H1 (cell line): ENCODE data around the gene RSF1. TPM values are rescaled to one million over a fixed set of nuclear protein-coding genes. Genes with fewer than 3 reads are reported as not detected.

ENCODE experiments used
- CTCF ChIA-PET: fragments of 300-600 bp; sonication (Branson Sonifier 250); formaldehyde crosslinking; loops from one replicate; lab custom pipeline; 2021; ENCODE audit not compliant: partially characterized antibody; lab: Charles Lee
- POLR2A ChIA-PET: fragments of 300-600 bp; sonication (Branson Sonifier 250); formaldehyde crosslinking; loops from one replicate; lab custom pipeline; 2021; ENCODE audit warnings: inconsistent platforms; ENCODE audit not compliant: partially characterized antibody; lab: Charles Lee
- DNase-seq, 2 experiments: peaks; one replicate each; pipeline versions ENCODE4 v3.0.0 to v3.0.0-alpha.2; 2010 to 2022; ENCODE audit warnings: low spot score in 2 of 2, low read depth in 1 of 2, mixed read lengths in 1 of 2
- FAIRE-seq: peaks from 2 replicates; lab custom pipeline; 2011; peaks lifted over from hg19 to GRCh38; lab: Jason Lieb, UNC
- H2AFZ ChIP-seq: 2 replicates; pipeline ENCODE4 v1.8.1; 2012; ENCODE audit warnings: low read length, inconsistent platforms
- H2AK5ac ChIP-seq: 2 replicates; pipeline ENCODE4 v1.6.1; 2013; ENCODE audit warnings: low read depth, low read length
- H2BK120ac ChIP-seq: replicated peaks from 2 replicates; pipeline ENCODE3; 2013; ENCODE audit warnings: low read depth, low read length, inconsistent platforms
- H2BK12ac ChIP-seq: 2 replicates; pipeline ENCODE4 v1.6.1; 2013; ENCODE audit warnings: low read depth, low read length
- H2BK15ac ChIP-seq: 2 replicates; pipeline ENCODE4 v1.6.1; 2013; ENCODE audit warnings: low read length
- H2BK20ac ChIP-seq: 2 replicates; pipeline ENCODE4 v1.6.1; 2013; ENCODE audit warnings: low read length
- H2BK5ac ChIP-seq: 2 replicates; pipeline ENCODE4 v1.6.1; 2013; ENCODE audit warnings: low read depth, low read length
- H3K14ac ChIP-seq: 2 replicates; pipeline ENCODE4 v1.6.1; 2013; ENCODE audit warnings: inconsistent platforms; ENCODE audit not compliant: insufficient read length
- H3K18ac ChIP-seq: 2 replicates; pipeline ENCODE4 v1.6.1; 2013; ENCODE audit warnings: low read length; ENCODE audit errors: extremely low read depth
- H3K23ac ChIP-seq: 2 replicates; pipeline ENCODE4 v1.6.1; 2013; ENCODE audit warnings: inconsistent platforms; ENCODE audit not compliant: insufficient read length
- H3K23me2 ChIP-seq: 2 replicates; pipeline ENCODE4 v1.6.1; 2013; ENCODE audit warnings: low read depth, low read length
- H3K27ac ChIP-seq: 2 replicates; pipeline ENCODE4 v1.6.1; 2011; ENCODE audit warnings: low read depth, low read length, inconsistent platforms
- H3K27me3 ChIP-seq, 4 experiments: replicated peaks in 1 of 4; 1 replicate in 1 of 4; 2 replicates in 3 of 4; pipeline versions ENCODE4 v1.6.1 to v1.8.1; 2011 to 2013; ENCODE audit warnings: low read length in 3 of 4, mild to moderate bottlenecking in 3 of 4, inconsistent platforms in 2 of 4, mixed read lengths in 2 of 4, moderate library complexity in 1 of 4; ENCODE audit not compliant: control insufficient read depth in 3 of 4, insufficient read depth in 3 of 4; ENCODE audit errors: extremely low read depth in 1 of 4
- H3K36me3 ChIP-seq, 4 experiments: 2 replicates each; pipeline versions ENCODE4 v1.6.1 to v1.8.1; 2011 to 2013; ENCODE audit warnings: mild to moderate bottlenecking in 4 of 4, low read length in 3 of 4, moderate library complexity in 2 of 4, control low read depth in 1 of 4, inconsistent platforms in 1 of 4; ENCODE audit not compliant: insufficient read depth in 4 of 4, control insufficient read depth in 2 of 4
- H3K4ac ChIP-seq: replicated peaks from 2 replicates; pipeline ENCODE3; 2013; ENCODE audit warnings: low read length, low read depth, mixed read lengths, inconsistent platforms; ENCODE audit not compliant: insufficient read length
- H3K4me1 ChIP-seq, 4 experiments: replicated peaks in 1 of 4; 1 replicate in 1 of 4; 2 replicates in 3 of 4; pipeline versions ENCODE4 v1.6.1 to v1.8.1; 2011 to 2013; ENCODE audit warnings: low read length in 3 of 4, inconsistent platforms in 2 of 4, mixed read lengths in 1 of 4; ENCODE audit not compliant: insufficient read depth in 4 of 4, control insufficient read depth in 3 of 4
- H3K4me2 ChIP-seq, 2 experiments: 2 replicates each; pipeline versions ENCODE4 v1.6.1 to v1.8.1; 2011 to 2013; ENCODE audit warnings: low read depth in 2 of 2, low read length in 2 of 2, control low read depth in 1 of 2, inconsistent platforms in 1 of 2, mild to moderate bottlenecking in 1 of 2; ENCODE audit not compliant: insufficient read depth in 1 of 2
- H3K4me3 ChIP-seq, 4 experiments: fragments of 200-600, 300-600 bp in 1 of 4; sonication (generic), shearing (Covaris generic), sonication (Bioruptor Twin) in 1 of 4; 2 replicates each; pipeline versions ENCODE4 v1.5.1 to v1.8.1; 2011 to 2016; ENCODE audit warnings: low read length in 4 of 4, low read depth in 3 of 4, control low read depth in 2 of 4, inconsistent platforms in 2 of 4, mild to moderate bottlenecking in 2 of 4, mixed read lengths in 1 of 4, moderate library complexity in 1 of 4; ENCODE audit not compliant: insufficient read depth in 2 of 4; ENCODE audit errors: extremely low read depth in 1 of 4
- H3K56ac ChIP-seq: replicated peaks from 2 replicates; pipeline ENCODE3; 2013; ENCODE audit warnings: low read depth, mild to moderate bottlenecking, mixed read lengths, low read length, inconsistent platforms; ENCODE audit not compliant: insufficient read length
- H3K79me1 ChIP-seq: 2 replicates; pipeline ENCODE4 v1.6.1; 2013; ENCODE audit warnings: low read depth, low read length, control low read depth
- H3K79me2 ChIP-seq, 2 experiments: 2 replicates each; pipeline versions ENCODE4 v1.6.1 to v1.8.1; 2012 to 2013; ENCODE audit warnings: low read length in 2 of 2, mild to moderate bottlenecking in 2 of 2, inconsistent platforms in 1 of 2; ENCODE audit not compliant: insufficient read depth in 2 of 2, control insufficient read depth in 1 of 2
- H3K9ac ChIP-seq, 4 experiments: replicated peaks in 1 of 4; 1 replicate in 1 of 4; 2 replicates in 3 of 4; pipeline versions ENCODE4 v1.6.1 to v1.8.1; 2011 to 2013; ENCODE audit warnings: low read depth in 3 of 4, low read length in 3 of 4, control low read depth in 2 of 4, mild to moderate bottlenecking in 2 of 4, moderate library complexity in 2 of 4, inconsistent platforms in 1 of 4; ENCODE audit errors: extremely low read depth in 1 of 4
- H3K9me3 ChIP-seq, 2 experiments: 2 replicates each; pipeline versions ENCODE4 v1.6.1 to v1.8.1; 2012 to 2013; ENCODE audit warnings: mild to moderate bottlenecking in 2 of 2, moderate library complexity in 2 of 2, control low read depth in 1 of 2, inconsistent platforms in 1 of 2, low read depth in 1 of 2, low read length in 1 of 2, mixed read lengths in 1 of 2; ENCODE audit not compliant: insufficient read depth in 2 of 2
- H4K20me1 ChIP-seq, 2 experiments: replicated peaks in 1 of 2; 2 replicates each; pipeline versions ENCODE3 to v1.8.1; 2011 to 2013; ENCODE audit warnings: inconsistent platforms in 2 of 2, low read length in 2 of 2, mild to moderate bottlenecking in 1 of 2; ENCODE audit not compliant: insufficient read depth in 2 of 2, control insufficient read depth in 1 of 2
- H4K5ac ChIP-seq: 2 replicates; pipeline ENCODE4 v1.6.1; 2013; ENCODE audit warnings: low read length, low read depth, mixed read lengths, inconsistent platforms; ENCODE audit not compliant: insufficient read length
- H4K8ac ChIP-seq: 2 replicates; pipeline ENCODE4 v1.8.0; 2013; ENCODE audit warnings: mild to moderate bottlenecking, moderate library complexity, low read length, inconsistent platforms; ENCODE audit not compliant: insufficient read depth; ENCODE audit errors: extremely low read depth
- H4K91ac ChIP-seq: replicated peaks from 2 replicates; pipeline ENCODE3; 2013; ENCODE audit warnings: low read length, mixed read lengths, inconsistent platforms; ENCODE audit not compliant: insufficient read length
- CREB1 ChIP-seq: IDR thresholded peaks from 2 replicates; pipeline ENCODE4 v1.6.1; 2012; ENCODE audit warnings: inconsistent platforms
- WGBS, 2 experiments: shearing (Covaris generic) in 1 of 2; methylation state at CpG; one replicate each; pipeline versions ENCODE4 v1.1.6 to v1.1.7; 2013 to 2015; ENCODE audit warnings: low lambda C conversion rate in 2 of 2, mixed read lengths in 2 of 2, inconsistent platforms in 1 of 2, low coverage in 1 of 2, missing lambda C conversion rate in 1 of 2; ENCODE audit not compliant: insufficient replicate concordance in 2 of 2, insufficient coverage in 1 of 2, insufficient read length in 1 of 2; ENCODE audit errors: extremely low coverage in 1 of 2, missing lambda C conversion rate in 1 of 2; 5-methylcytosine and 5-hydroxymethylcytosine counted together
- polyA plus RNA-seq, 7 experiments: library from polyadenylated mRNA; depleted of rRNA in 3 of 7; stranded (reverse) in 5 of 7; unstranded in 2 of 7; fragments of >200 nt in 5 of 7; fragments of 200-250 nt in 2 of 7; gene quantifications; 1 replicate in 5 of 7; 2 replicates in 1 of 7; 4 replicates in 1 of 7; pipeline versions ENCODE4 v1.2.1 to v1.2.3, GENCODE V29; 2011 to 2013; ENCODE audit warnings: missing spikeins in 2 of 7, mixed read lengths in 2 of 7
- total RNA-seq: library from RNA; stranded (reverse); fragmentation: NEBNext Ultra II Directional; extraction: Animal tissue kit (Norgen Biotek cat#: 25700); gene quantifications from 2 replicates; pipeline ENCODE4 v1.2.1, GENCODE V29; 2021

Gene RSF1
- total and polyA plus RNA-seq, 2 of the 8 experiments (the other 6 are each of a cell fraction or from before 2014, with no cell fraction given), result 17.8 to 87.9 TPM

- H3K27ac ChIP-seq, result no peak overlapping the region
Observed at GRCh38 chr11:77705876-77706579, 114.5 kb downstream of the RSF1 start.

More at GRCh38 chr11:77705876-77706579, 114.5 kb downstream of the RSF1 start:
- Histone ChIP-seq H4K8ac (no peak overlapping the region), H3K18ac (no peak overlapping the region), H3K4ac (no peak overlapping the region), H2BK120ac (no peak overlapping the region), H2BK15ac (no peak overlapping the region), H3K79me1 (no peaks in the 10 kb centered on the region), H4K5ac (no peak overlapping the region), H3K4me1 (no peaks in the 10 kb centered on the region), H4K91ac (no peak overlapping the region), H3K23me2 (no peaks in the 10 kb centered on the region), H3K4me3 (no peak overlapping the region), H3K79me2 (0 out of 4 replicates have a peak, but pooled peaks cover 0 to 5% of the 10 kb centered on the region in 2 experiments), H3K56ac (no peak overlapping the region), H3K4me2 (no peak overlapping the region), H2BK5ac (no peak overlapping the region), H3K27me3 (no peaks in the 10 kb centered on the region), H2BK12ac (no peak overlapping the region), H3K9ac (no peak overlapping the region), H3K14ac (no peak overlapping the region), H3K9me3 (no peaks in the 10 kb centered on the region), H2AFZ (no peak overlapping the region), H3K36me3 (peaks cover 0 to 8% (median 1%) of the 10 kb centered on the region in 4 experiments; a peak in 2 of 8 replicates), H4K20me1 (peaks cover 0 to 3% of the 10 kb centered on the region in 2 experiments), H2AK5ac (no peak overlapping the region), H2BK20ac (no peak overlapping the region), H3K23ac (no peak overlapping the region)
- CTCF ChIA-PET, result interaction anchor here (0.8 kb wide), 1 partner anchor 19 kb away, joined by 4 read pairs; no protein-coding TSS in a partner anchor
- no peak for TF ChIP-seq CREB1
- no peak for FAIRE-seq
- no peak for DNase-seq
- WGBS, 2 experiments, result 92% methylated on average over 7 of the region's 7 CpGs; no CpG with 5 or more reads in 1 of the 2 experiments
- POLR2A ChIA-PET, result interaction anchor here (0.6 to 1.0 kb wide), 3 partner anchors 17 to 289 kb away, joined by 3 to 4 read pairs (median 4); no protein-coding TSS in a partner anchor
